SK-MEL-5 (cell line): ENCODE data around the gene SUCLG1. TPM values are rescaled to one million over a fixed set of nuclear protein-coding genes. Genes with fewer than 3 reads are reported as not detected.
"Not testable (repeated sequence)": the region's sequence is repeated elsewhere in the genome, so short reads cannot be mapped to it uniquely, and the experiment has no call there.

ENCODE experiments used
- DNase-seq: peaks from one replicate; pipeline ENCODE4 v3.0.0-alpha.2; 2016; ENCODE audit warnings: low read depth, low spot score
- in situ Hi-C: cut with HindIII; loops from 2 replicates; pipeline ENCODE4 v1.10.0; 2016; ENCODE audit warnings: low sequenced_read_pairs, high pct_unique_total_duplicates, low pct_unique_long_range_greater_than_20kb
- total RNA-seq: library from RNA; depleted of rRNA; stranded (reverse); fragments of >200 nt; shearing (Covaris generic); gene quantifications from 2 replicates; pipeline ENCODE4 v1.2.3, GENCODE V29; 2014

SUCLG1 gene
- total RNA-seq, 1 experiment from 2014 or later = 184 TPM

DNA sequence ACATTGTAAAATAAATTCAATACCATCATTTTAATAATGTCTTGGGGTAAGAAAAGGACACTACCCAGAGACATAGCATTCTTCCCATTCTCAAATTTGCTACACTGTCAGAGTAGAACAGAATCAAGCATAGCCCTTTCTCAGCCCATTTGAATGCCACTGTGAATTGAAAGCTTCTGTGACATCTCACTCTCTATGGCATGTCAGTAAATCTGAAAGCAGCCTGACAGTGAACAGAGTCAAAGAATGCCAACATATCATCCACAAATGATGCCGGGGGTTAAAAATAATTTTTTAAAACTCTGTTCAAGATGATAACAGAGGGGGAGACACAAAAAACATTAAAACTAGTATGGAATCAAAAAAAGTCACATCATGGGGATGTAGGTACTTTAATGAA lies 17.6 kb downstream of the SUCLG1 start:
- in situ Hi-C loops = no loop called here

DNA sequence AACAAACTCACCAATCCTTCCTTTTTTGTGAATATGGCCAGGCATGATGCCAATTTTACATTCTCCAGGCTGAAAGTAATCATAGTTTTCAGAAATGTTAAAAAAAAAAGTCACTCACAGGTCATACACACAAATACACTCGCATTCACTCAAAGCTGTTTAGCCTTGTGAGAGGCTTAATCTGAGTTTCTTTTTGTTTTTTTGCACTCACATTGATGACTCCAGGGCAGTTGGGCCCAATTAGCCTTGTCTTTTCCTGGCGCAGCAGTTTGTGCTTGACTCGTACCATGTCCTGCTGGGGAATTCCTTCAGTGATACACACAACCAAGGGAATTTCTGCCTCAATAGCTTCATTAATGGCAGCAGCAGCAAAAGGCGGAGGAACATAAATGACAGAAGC lies 18.0 kb downstream of the SUCLG1 start:
- no peak for DNase-seq
- in situ Hi-C loops = no loop called here

More for the DNA sequence above, 17.6 kb downstream of the SUCLG1 start:
- no peak for DNase-seq

DNA sequence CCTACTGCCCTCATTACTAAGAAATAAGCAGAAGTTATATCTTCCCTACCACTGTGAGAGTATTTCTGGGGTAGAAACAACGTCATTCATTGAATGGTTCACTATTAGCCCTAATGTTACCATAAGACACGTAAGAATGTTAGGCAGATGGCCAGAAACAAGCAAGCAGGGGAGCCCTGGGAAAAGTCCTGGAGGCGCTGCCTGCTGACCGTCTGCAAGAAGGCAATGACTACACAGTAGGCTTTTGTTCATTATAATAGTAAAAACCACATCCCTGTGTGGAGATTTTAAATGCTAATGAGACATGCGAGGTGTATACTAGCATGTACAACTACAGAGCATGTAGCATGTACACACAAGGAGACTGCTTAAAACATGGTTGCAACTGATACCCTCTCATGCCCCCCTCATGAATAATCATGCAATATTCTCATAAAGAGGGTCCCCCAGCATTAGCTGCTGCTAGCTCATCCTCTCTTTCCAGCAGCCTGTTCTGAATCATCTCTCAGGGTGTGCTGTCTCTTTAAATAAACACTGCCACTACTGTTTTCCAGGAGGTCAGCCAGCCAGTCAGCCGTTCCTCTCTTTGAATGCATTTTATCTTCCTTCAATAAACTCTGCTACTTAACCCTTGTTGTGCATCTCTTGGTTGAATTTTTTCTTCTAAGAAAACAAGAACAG lies 23.6 kb downstream of the SUCLG1 start:
- in situ Hi-C loops = no loop called here
- peak; percentile 99 for DNase-seq

DNA sequence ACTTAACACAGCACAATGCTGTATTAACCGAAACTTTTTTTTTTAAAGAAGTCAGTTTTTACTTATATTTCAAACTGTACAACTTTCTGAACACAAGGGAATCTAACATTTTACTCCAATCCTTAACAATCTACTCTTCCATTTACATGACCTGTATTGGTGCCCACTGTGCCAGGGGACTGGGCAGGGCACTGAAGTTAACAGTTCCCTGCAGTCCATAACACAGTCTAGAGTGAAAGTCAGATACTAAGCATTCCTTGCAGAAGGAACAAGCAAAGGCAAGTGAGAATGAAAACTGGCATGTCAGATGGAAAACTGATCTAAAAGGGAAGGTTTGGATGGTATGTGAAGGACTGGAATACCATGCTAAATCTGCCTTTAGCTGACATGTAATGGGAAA lies 29.8 kb downstream of the SUCLG1 start:
- in situ Hi-C loops = no loop called here
- no peak for DNase-seq

DNA sequence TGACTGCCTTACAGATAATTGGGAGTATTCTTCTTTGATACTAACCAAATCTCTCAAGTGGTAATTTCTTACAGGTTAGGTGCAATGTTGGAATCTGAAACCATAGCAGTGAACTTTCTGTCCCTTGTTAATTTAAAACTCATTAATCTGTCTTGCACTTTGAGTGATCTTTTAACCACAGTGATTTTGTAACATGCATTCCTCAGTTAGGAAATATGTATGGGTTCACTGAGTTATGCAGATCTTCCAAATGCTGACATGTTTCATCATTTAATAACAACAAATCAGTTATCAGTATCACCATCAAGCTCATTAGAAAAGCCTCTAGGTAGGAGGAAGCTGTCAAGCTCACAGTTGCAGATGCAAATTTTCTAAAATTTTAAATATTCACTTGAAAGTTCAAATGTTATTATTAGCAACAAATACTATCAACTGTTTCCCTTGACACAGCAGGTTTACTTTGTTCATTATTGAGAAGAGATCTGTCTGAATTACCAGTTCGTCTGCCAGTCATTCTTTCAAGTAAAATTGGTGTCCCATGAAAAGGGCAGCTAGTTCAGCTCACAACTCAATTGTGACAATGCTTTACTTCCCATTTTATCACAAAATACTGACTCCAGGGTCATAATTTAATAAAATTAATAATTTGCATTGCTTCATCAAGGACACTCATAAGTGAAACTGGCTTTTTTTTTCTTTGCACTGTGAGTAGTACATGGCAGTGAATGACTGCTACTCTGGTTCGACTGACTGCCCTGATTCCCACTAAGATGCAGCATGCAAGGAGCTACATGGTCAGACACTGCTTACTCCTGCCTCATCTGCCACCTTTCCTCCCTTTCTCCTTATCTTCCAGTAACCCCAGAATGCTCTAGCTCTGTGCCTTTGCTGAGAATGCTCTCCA lies 31.6 kb downstream of the SUCLG1 start:
- DNase-seq = no peak
- in situ Hi-C loops = no loop called here

DNA sequence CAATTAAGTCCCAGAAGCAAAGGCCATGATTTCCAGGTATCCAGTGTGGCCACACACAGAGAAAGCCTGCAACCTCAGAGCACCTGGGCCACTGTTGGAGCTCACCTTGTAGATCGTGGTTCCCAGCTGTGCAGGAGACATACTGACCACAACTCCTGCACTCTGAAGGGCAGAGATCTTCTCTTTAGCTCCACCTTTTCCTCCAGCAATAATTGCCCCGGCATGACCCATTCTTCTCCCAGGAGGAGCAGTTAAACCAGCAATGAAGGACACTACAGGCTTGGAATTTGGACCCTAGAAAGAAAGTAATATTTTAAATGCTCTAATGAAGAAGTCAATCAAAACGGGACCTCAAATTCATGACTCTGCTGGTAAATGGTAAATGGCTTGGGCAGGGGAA lies 33.8 kb downstream of the SUCLG1 start:
- in situ Hi-C loops = no loop called here

DNA sequence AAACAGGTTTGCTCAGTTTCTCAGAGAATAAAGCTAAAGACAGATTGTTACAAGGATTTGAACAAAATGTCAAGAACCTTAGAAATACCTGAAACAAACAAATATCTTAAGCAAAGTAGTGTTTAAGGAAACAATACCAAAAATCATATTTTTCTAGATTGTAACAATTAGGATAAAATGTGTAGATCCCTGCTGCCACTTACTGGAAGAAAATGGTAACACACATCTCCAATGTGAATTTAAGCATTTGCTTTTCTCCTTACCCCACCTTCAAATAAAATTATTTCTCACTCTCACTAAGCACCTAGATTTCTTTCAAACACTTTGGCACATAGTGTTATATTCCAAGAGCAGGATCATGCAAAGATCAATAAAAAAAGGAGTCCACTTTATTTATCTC lies 34.9 kb downstream of the SUCLG1 start:
- DNase-seq = peak; percentile 42

More for the DNA sequence above, 33.8 kb downstream of the SUCLG1 start:
- no peak for DNase-seq

DNA sequence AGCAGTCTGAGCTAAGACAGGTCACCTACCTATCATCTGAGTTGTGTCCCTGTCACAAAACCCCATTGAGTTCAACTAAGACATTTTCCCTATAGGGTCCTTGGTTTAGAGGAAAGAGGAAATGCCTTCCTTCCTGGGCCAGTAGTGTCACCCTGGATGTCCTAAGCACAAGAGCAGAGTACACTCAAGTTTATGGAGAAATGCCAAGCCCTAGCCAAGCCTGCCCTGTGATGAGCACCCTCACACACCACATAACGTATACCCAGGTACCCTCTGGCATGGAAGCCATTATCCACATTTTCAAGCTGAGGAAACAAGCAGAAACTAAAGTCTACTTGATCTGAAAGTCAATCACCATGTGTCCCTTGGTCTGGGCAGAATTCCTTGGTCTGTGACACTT lies 37.3 kb downstream of the SUCLG1 start:
- in situ Hi-C loops = no loop called here
- no peak for DNase-seq

More for the DNA sequence above, 34.9 kb downstream of the SUCLG1 start:
- in situ Hi-C loops = no loop called here

DNA sequence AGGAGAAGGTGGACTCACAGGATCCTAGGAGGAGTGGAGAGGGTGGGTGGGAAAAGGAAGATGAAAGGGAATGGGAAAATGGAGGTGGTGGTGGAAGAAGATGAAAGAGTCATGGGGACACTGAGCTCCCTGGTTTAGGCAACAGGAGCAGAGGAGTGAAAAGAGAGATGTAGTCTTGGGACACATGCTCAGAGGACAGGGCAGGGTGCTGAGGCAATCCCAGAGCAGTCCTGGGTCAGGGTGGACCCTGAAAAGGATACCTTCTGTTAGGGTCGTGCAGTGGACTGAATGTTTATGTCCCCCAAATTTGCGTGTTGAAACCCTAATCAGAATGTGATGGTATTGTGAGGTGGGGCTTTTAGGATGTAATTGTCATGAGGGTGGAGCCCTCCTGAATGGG lies 37.9 kb downstream of the SUCLG1 start:
- DNase-seq = no peak
- in situ Hi-C loops = no loop called here

DNA sequence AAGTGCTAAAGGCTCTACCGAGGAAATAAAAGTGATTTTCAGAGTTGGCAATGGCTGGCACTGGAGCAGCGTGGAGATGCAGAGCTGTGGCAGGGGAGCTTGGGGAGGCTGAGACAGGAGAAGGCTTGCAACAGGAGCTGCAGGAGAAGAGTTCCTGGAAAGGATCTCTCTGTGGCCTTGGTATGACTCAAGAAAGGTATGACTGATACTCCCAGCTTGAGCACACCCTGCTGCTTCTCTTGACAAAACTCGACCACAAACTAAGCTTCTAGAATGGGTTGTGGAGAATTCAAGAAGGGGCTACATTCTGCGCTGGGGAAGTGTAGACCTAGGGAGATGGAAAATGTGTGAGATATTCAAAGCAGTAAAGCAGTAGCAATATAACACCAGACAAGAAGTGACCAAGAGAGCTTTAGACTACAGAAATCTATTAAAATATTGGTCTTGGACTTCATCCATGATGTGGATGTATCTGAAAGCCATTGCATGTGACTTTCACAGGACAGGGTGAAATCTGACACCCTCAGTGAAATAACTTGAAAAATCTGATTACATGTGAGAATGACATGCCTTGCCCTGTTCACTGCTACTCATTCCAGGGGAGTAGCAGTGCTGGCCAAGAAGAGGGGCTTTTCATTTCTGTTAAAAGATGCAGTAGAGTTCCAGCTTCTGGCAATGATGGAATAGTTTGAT lies 41.5 kb downstream of the SUCLG1 start:
- in situ Hi-C loops = no loop called here
- no peak for DNase-seq

DNA sequence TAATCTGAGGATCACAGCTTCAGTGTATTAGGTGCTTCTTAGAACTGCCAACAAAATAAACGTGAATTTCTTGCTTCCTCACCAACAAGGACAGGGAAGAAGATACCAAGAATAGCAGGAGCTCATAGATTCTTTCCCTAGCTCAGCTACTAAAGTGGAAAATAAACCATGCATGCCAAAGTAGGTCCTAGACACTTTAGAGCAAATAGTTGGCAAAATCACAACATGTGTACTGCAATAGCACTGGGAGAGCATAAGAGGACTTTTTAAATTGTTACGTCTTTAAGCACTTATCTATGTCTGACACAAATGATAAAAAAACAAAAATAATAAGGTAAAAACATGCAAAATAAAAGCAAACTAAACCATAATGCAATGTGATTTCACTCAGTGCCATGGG lies 49.5 kb downstream of the SUCLG1 start:
- in situ Hi-C loops = no loop called here
- no peak for DNase-seq

DNA sequence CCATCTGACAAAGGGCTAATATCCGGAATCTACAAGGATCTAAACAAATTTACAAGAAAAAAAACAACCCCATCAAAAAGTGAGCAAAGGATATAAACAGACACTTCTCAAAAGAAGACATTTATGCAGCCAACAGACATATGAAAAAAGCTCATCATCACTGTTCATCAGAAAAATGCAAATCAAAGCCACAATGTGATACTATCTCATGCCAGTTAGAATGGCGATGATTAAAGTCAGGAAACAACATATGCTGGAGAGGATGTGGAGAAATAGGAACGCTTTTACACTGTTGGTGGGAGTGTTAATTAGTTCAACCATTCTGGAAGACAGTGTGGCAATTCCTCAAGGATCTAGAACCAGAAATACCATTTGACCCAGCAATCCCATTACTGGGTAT lies 57.0 kb downstream of the SUCLG1 start:
- in situ Hi-C loops, DNase-seq: not testable (repeated sequence)

DNA sequence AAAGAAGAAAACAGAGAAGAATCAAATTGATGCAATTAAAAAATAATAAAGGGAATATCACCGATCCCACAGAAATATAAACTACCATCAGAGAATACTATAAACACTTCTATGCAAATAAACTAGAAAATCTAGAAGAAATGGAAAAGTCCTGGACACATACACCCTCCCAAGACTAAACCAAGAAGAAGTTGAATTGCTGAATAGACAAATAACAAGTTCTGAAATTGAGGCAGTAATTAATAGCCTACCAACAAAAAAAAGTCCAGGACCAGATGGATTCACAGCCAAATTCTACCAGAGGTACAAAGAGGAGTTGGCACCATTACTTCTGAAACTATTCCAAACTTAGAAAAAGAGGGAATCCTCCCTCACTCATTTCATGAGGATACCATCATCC lies 59.2 kb downstream of the SUCLG1 start:
- in situ Hi-C loops = not testable (repeated sequence)

DNA sequence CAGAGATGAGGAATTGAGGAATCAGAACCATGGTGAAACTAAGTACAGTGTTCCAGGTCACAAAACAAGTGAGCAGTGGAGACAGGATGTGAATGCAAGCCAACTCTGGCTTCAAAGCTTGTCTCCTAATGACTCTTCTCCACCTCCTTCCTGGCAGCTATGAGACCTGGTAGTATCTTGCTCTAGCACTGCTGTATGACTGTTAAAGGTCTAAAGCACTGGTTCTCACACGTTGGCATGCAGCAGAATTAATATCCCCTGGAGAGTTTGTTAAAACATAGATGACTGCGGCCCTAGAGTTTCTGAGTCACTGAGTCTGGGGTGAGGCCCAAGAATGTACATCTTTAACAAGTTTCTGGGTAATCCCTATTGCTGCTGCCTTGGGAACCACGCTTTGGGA lies 63.3 kb downstream of the SUCLG1 start:
- no peak for DNase-seq
- in situ Hi-C loops = no loop called here

More for the DNA sequence above, 59.2 kb downstream of the SUCLG1 start:
- DNase-seq = not testable (repeated sequence)

DNA sequence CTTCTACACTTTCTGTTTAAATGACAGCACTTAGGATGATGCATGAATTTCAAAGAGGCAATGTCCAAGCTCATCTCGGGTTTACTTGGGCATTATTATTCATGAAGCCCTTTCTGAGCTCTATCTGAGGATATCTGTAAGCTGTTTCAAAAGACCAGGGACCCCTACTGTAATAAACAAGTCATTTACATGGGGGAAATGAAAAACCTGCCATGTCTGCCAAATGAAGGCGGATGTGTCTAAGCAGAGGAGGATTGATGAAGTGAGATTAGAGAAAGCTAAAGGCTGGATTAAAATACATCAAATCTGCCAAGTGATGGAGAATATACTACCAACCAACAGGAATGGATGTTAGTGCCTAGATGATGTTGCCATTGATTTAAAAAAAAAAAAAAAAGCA lies 64.5 kb downstream of the SUCLG1 start:
- in situ Hi-C loops = no loop called here
- no peak for DNase-seq

DNA sequence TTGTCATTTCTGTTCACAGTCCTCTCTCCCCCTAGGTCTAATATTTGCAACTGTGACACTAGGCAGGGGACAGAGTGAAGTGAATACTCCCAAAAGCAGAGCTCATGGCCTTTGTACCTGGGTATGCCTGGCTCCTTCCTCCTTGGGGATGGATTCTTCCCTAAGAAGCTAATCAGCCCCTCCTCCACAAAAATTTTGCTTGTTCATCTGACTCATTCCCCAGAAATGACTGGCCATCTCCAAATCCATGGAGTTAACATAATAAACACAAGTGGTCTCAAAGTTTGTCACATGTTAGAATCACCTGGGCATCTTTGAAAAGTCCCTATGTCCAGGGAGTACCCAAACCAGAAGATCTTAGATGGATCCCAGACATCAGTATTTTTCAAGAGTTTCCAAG lies 65.3 kb downstream of the SUCLG1 start:
- no peak for DNase-seq
- in situ Hi-C loops = no loop called here

DNA sequence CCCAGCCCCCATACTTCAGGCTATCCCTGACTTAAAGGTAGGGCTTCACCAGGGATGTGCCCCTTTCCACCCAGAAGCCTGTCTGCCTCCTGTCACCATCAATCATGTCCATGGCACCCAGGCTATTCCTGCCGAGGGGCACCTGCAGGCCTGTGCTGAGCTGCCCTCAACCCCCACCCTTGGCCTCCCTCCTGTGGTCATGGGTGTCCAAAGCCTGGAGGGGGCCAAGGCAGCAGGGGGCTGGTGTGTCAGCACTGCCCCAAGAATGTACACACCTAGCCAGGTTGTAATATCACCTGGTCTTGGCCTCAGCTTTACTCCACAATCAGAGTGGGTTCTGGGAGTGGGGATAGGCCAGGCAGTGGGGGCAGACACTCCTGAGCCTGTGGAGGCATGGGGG lies 69.3 kb downstream of the SUCLG1 start:
- in situ Hi-C loops = no loop called here
- DNase-seq = no peak

DNA sequence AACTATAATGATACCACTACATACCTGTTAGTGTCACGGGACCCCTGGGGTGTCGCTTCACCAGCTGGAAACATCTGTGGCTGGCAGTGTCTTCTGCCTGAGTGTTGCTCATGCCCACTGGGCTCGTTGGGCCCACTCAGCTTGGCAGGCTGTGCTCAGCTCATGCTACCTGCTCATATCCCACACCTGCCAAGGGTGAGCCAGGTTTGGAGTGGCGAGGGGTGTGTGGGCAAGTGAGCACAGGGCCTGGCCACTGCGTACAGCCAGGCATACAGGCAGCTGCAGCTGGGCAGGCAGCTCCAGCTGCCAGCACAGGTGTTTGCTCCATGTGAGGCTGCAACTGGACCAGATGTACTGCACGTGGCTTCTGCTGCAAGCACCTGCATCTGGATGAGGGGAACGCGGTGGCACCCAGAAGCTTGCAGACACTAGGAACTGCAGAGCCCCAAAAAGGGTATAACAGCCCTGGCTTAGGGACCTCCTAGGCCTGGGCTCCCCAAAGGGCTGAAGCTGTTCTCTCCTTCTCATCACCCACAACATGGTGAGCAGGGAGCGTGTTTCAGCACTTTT lies 70.1 kb downstream of the SUCLG1 start:
- DNase-seq = no peak
- in situ Hi-C loops = no loop called here
